NCI-H1694 treated with DMSO at 0.1 percent for 48 hours (cell line): ENCODE results near the gene ZNF618.
"Not testable (repeated sequence)": the region's sequence is repeated elsewhere in the genome, so short reads cannot be mapped to it uniquely, and the experiment has no call there.

Experiments
- DNase-seq: peaks from one replicate; lab custom pipeline; 2025; lab: John Stamatoyannopoulos, UW

Gene ZNF618

GRCh38 chr9:114082763-114083412 lies 206.8 kb downstream of the ZNF618 start:
- DNase-seq = not testable (repeated sequence)

GRCh38 chr9:114083666-114084065 lies 207.6 kb downstream of the ZNF618 start:
- no peak for DNase-seq

- DNase-seq = no peak
Measured at GRCh38 chr9:114084282-114085073, 208.4 kb downstream of the ZNF618 start.

- no peak for DNase-seq
Measured at GRCh38 chr9:114085387-114085789, 209.3 kb downstream of the ZNF618 start.

GRCh38 chr9:114086009-114086408 lies 209.9 kb downstream of the ZNF618 start:
- DNase-seq = no peak

- DNase-seq = no peak
Measured at GRCh38 chr9:114086607-114087006, 210.5 kb downstream of the ZNF618 start.

GRCh38 chr9:114087721-114088120 lies 211.6 kb downstream of the ZNF618 start:
- no peak for DNase-seq

GRCh38 chr9:114088571-114089170 lies 212.6 kb downstream of the ZNF618 start:
- no peak for DNase-seq

GRCh38 chr9:114089206-114089840 lies 213.2 kb downstream of the ZNF618 start:
- DNase-seq = no peak

- no peak for DNase-seq
Measured at GRCh38 chr9:114090798-114091197, 214.7 kb downstream of the ZNF618 start.

GRCh38 chr9:114091711-114092110 lies 215.6 kb downstream of the ZNF618 start:
- no peak for DNase-seq

GRCh38 chr9:114092336-114092735 lies 216.2 kb downstream of the ZNF618 start:
- DNase-seq = no peak

- DNase-seq = no peak
Measured at GRCh38 chr9:114093031-114093471, 216.9 kb downstream of the ZNF618 start.

- DNase-seq = no peak
Measured at GRCh38 chr9:114093761-114094505, 217.8 kb downstream of the ZNF618 start.

- DNase-seq = no peak
Measured at GRCh38 chr9:114094971-114095370, 218.9 kb downstream of the ZNF618 start.

- DNase-seq = no peak
Measured at GRCh38 chr9:114096041-114096511, 220.0 kb downstream of the ZNF618 start.

- no peak for DNase-seq
Measured at GRCh38 chr9:114096866-114097612, 220.9 kb downstream of the ZNF618 start.

- DNase-seq = peak; percentile 16
Measured at GRCh38 chr9:114097613-114098020, 221.5 kb downstream of the ZNF618 start.

- peak; percentile 68 for DNase-seq
Measured at GRCh38 chr9:114098021-114098935, 222.2 kb downstream of the ZNF618 start.
